Measurements from ENCODE around the gene SYT1.

- no peak for TF ChIP-seq POLR2AphosphoS5 (IDR thresholded peaks at IDR 0.05; ENCODE audit: low read depth, low read length)
- TF ChIP-seq REST (IDR thresholded peaks at IDR 0.05; ENCODE audit: insufficient read depth in 1 of 2, low read depth in 2 of 2, low read length in 2 of 2), result no peak
- no peak for TF ChIP-seq TAF1 (IDR thresholded peaks at IDR 0.05; ENCODE audit: borderline replicate concordance, insufficient read depth, low read length)
- no peak for TF ChIP-seq FOXP2 (optimal IDR thresholded peaks at IDR 0.05; ENCODE audit: borderline replicate concordance, extremely low read depth, extremely low read length, insufficient read depth)
Measured at GRCh38 chr12:79174626-79175025, 310.1 kb downstream of the SYT1 start.
